ENCODE data around the gene ANKRD7. TPM values are rescaled to one million over a fixed set of nuclear protein-coding genes. Genes with fewer than 3 reads are reported as not detected.

ANKRD7 gene
- total RNA-seq, 1 experiment from 2014 or later = 1.7 TPM

- Mint-ChIP-seq H3K4me3 (no peak overlapping the region; the same call in 1 of the 2 replicates), H3K27ac (no peak overlapping the region), H3K27me3 (ENCODE audit: low read depth) (no peaks in the 10 kb centered on the region), H3K36me3 (peaks cover 38% of the 10 kb centered on the region), H3K4me1 (peaks cover 21% of the 10 kb centered on the region), H3K9me3 (no peaks in the 10 kb centered on the region)
- CTCF ChIA-PET = no interaction called here
- DNase-seq (ENCODE audit: low spot score) (no peak), ATAC-seq (no peak)
- POLR2A ChIA-PET = no interaction called here
- TF ChIP-seq MLX (CRISPR knock-in tag; IDR thresholded peaks at IDR 0.05) = no peak
- TF ChIP-seq ESRRA (CRISPR knock-in tag; IDR thresholded peaks at IDR 0.05; ENCODE audit: borderline replicate concordance) = no peak
- TF ChIP-seq ERG (CRISPR knock-in tag; IDR thresholded peaks at IDR 0.05) = no peak
- no peak for TF ChIP-seq CREM (CRISPR knock-in tag; IDR thresholded peaks at IDR 0.05)
- TF ChIP-seq E2F5 (CRISPR knock-in tag; IDR thresholded peaks at IDR 0.05) = no peak
- no peak for TF ChIP-seq SOX15 (CRISPR knock-in tag; IDR thresholded peaks at IDR 0.05)
- TF ChIP-seq NFYB (CRISPR knock-in tag; conservative IDR thresholded peaks at IDR 0.05; ENCODE audit: low read depth) = no peak
- no peak for TF ChIP-seq FOXK1 (CRISPR knock-in tag; IDR thresholded peaks at IDR 0.05)
- TF ChIP-seq PREB (CRISPR knock-in tag; IDR thresholded peaks at IDR 0.05; ENCODE audit: borderline replicate concordance) = no peak
- TF ChIP-seq PRDM15 (CRISPR knock-in tag; IDR thresholded peaks at IDR 0.05) = no peak
- no peak for TF ChIP-seq CREB1 (CRISPR knock-in tag; IDR thresholded peaks at IDR 0.05)
- no peak for TF ChIP-seq FOXP4 (CRISPR knock-in tag; IDR thresholded peaks at IDR 0.05)
- TF ChIP-seq FOXJ3 (CRISPR knock-in tag; IDR thresholded peaks at IDR 0.05; ENCODE audit: borderline replicate concordance) = no peak
These were observed 38.0 kb upstream of the ANKRD7 start for GRCh38 chr7:118186501-118186900.

GRCh38 chr7:118194571-118194970 is 29.9 kb upstream of the ANKRD7 start:
- H3K27me3 Mint-ChIP-seq (ENCODE audit: low read depth) = no peaks in the 10 kb centered on the region
- no peak overlapping the region for H3K27ac Mint-ChIP-seq
- no peaks in the 10 kb centered on the region for H3K9me3 Mint-ChIP-seq
- no peak for DNase-seq (ENCODE audit: low spot score)
- ATAC-seq = no peak
- CTCF ChIA-PET = interaction anchor here (0.8 to 1.0 kb wide), 2 partner anchors 11 to 26 kb away, joined by 3 to 5 read pairs; no protein-coding TSS in a partner anchor
- TF ChIP-seq MXD4 (CRISPR knock-in tag; IDR thresholded peaks at IDR 0.05; ENCODE audit: borderline replicate concordance) = no peak
- no peak for TF ChIP-seq AR (CRISPR knock-in tag; IDR thresholded peaks at IDR 0.05)
- TF ChIP-seq ZBTB21 (CRISPR knock-in tag; IDR thresholded peaks at IDR 0.05; ENCODE audit: borderline replicate concordance) = no peak
- H3K36me3 Mint-ChIP-seq = peaks cover 12% of the 10 kb centered on the region
- POLR2A ChIA-PET = no interaction called here
- H3K4me1 Mint-ChIP-seq = no peaks in the 10 kb centered on the region
- no peak overlapping the region for H3K4me3 Mint-ChIP-seq

Data from WTC11 (cell line).